Astrocyte of the spinal cord (primary cell): ENCODE results near the gene IL17B.

Experiments used
- DNase-seq: peaks from one replicate; pipeline ENCODE4 v3.0.0; 2011; ENCODE audit warnings: low read depth, low spot score
- H3K4me3 ChIP-seq: 2 replicates; pipeline ENCODE4 v1.5.1; 2011; ENCODE audit warnings: low read depth, mild to moderate bottlenecking, low read length, moderate library complexity
- in situ Hi-C: cut with HindIII; loops from 2 replicates; pipeline ENCODE4 v1.10.0; 2017; ENCODE audit warnings: low sequenced_read_pairs
- TF ChIP-seq, protein P1 (sequence below): IDR thresholded peaks from 2 replicates; pipeline ENCODE4 v1.5.1; 2012; ENCODE audit warnings: low read depth, mild to moderate bottlenecking, low read length, inconsistent platforms

Gene IL17B

DNA sequence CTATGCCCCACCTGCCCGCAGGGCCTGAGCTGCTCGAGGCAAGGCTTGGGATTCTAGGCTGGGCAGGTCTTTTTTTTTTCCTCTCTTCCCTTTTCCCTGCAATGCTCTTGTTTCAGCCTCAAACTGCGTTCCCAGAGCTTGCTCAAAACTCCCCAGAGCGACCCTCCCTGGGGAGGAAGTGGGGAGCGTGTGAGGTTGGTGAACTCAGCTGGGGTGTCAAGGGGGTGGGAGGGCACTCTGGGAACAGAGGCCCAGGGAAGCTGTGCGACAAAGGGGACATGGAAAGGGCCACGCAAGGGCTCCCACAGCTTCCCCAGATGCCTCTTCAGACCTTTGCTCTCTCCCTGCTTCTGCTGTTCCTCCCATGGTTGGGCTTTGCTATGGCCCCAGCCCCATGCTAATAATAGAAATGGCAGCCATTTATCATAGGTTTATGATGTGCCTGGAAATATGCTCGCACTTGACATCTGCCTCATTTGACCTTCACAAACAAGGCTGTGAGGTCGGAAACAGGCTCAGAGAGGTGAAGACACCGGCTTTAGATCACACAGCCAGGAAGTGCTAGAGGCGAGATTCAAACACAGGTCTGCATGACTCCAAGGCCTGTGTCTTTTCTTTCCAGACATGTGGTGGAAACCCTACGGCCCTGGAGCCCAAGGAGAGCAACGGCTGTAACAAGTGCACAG is 40.9 kb upstream of the IL17B start:
- TF ChIP-seq, protein P1, sequence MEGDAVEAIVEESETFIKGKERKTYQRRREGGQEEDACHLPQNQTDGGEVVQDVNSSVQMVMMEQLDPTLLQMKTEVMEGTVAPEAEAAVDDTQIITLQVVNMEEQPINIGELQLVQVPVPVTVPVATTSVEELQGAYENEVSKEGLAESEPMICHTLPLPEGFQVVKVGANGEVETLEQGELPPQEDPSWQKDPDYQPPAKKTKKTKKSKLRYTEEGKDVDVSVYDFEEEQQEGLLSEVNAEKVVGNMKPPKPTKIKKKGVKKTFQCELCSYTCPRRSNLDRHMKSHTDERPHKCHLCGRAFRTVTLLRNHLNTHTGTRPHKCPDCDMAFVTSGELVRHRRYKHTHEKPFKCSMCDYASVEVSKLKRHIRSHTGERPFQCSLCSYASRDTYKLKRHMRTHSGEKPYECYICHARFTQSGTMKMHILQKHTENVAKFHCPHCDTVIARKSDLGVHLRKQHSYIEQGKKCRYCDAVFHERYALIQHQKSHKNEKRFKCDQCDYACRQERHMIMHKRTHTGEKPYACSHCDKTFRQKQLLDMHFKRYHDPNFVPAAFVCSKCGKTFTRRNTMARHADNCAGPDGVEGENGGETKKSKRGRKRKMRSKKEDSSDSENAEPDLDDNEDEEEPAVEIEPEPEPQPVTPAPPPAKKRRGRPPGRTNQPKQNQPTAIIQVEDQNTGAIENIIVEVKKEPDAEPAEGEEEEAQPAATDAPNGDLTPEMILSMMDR: no peak
- no peak overlapping the region for H3K4me3 ChIP-seq
- in situ Hi-C loops: no loop called here
- DNase-seq: no peak

- TF ChIP-seq, protein P1: no peak
- no peak for DNase-seq
- no peak overlapping the region for H3K4me3 ChIP-seq
- in situ Hi-C loops: no loop called here
Observed at GRCh38 chr5:149419532-149419858, 40.4 kb upstream of the IL17B start.

DNA sequence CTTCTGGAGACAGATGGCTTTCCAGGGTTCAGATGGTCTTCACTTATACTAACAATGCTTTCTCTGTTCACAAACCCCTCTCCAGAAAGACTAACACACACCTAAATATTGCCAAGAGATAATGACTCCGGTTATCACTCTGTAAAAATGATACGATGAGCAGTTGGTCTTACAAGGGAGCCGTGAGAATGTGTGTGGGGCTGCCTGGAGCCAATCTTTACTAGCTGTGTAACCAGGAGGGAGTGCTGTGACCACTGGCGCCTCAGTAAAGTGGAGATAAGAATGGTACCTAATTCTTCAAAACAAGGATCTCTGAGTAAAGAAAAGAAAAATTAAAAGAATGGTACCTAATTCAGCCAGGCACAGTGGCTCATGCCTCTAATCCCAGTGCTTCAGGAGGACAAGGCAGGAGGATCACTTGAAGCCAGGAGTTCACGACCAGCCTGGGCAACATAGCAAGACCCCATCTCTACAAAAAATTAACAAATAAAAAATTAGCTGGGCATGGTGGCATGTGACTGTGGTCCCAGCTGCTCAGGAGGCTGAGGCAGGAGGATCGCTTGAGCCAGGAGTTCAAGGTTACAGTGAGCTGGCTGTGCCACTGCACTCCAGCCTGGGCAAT is 39.9 kb upstream of the IL17B start:
- no peak overlapping the region for H3K4me3 ChIP-seq
- in situ Hi-C loops: no loop called here
- DNase-seq: no peak
- TF ChIP-seq, protein P1: no peak

GRCh38 chr5:149417711-149418368 is 38.7 kb upstream of the IL17B start:
- in situ Hi-C loops: no loop called here
- DNase-seq: no peak
- TF ChIP-seq, protein P1: no peak
- H3K4me3 ChIP-seq: no peak overlapping the region

- no peak overlapping the region for H3K4me3 ChIP-seq
- TF ChIP-seq, protein P1: no peak
- in situ Hi-C loops: no loop called here
- DNase-seq: no peak
Observed at GRCh38 chr5:149416987-149417710, 38.1 kb upstream of the IL17B start.

GRCh38 chr5:149415066-149415967 is 36.2 kb upstream of the IL17B start:
- in situ Hi-C loops: no loop called here
- H3K4me3 ChIP-seq: no peak overlapping the region
- TF ChIP-seq, protein P1: no peak
- DNase-seq: no peak
